ENCODE data around the gene RGS3.

Gene RGS3

GRCh38 chr9:113580041-113580953 is 116.8 kb downstream of the RGS3 start:
- TF ChIP-seq ZBTB7A (IDR thresholded peaks at IDR 0.05; ENCODE audit: low read depth) (no peak), TAF1 (IDR thresholded peaks at IDR 0.05; ENCODE audit: low read depth) (no peak), TCF12 (IDR thresholded peaks at IDR 0.05; ENCODE audit: low read depth) (no peak), NFIC (IDR thresholded peaks at IDR 0.05) (no peak), RAD21 (IDR thresholded peaks at IDR 0.05; ENCODE audit: low read depth) (no peak), MAX (IDR thresholded peaks at IDR 0.05) (no peak), FOXM1 (IDR thresholded peaks at IDR 0.05; ENCODE audit: borderline replicate concordance, low read depth) (no peak), REST (IDR thresholded peaks at IDR 0.05; ENCODE audit: low read depth) (no peak), YY1 (IDR thresholded peaks at IDR 0.05; ENCODE audit: low read depth) (no peak), TEAD4 (IDR thresholded peaks at IDR 0.05) (no peak), CEBPB (IDR thresholded peaks at IDR 0.05) (no peak), EGR1 (IDR thresholded peaks at IDR 0.05) (no peak)

GRCh38 chr9:113580954-113581311 is 117.4 kb downstream of the RGS3 start:
- TF ChIP-seq FOXM1 (IDR thresholded peaks at IDR 0.05; ENCODE audit: borderline replicate concordance, low read depth) = no peak
- TF ChIP-seq CEBPB (IDR thresholded peaks at IDR 0.05) = no peak
- TF ChIP-seq RAD21 (IDR thresholded peaks at IDR 0.05; ENCODE audit: low read depth) = no peak
- TF ChIP-seq EP300 (IDR thresholded peaks at IDR 0.05; ENCODE audit: borderline replicate concordance) = no peak
- no peak for TF ChIP-seq EGR1 (IDR thresholded peaks at IDR 0.05)
- no peak for TF ChIP-seq MAX (IDR thresholded peaks at IDR 0.05)
- no peak for TF ChIP-seq USF1 (IDR thresholded peaks at IDR 0.05)
- no peak for TF ChIP-seq YY1 (IDR thresholded peaks at IDR 0.05; ENCODE audit: low read depth)

GRCh38 chr9:113581865-113582697 is 118.6 kb downstream of the RGS3 start:
- no peak for TF ChIP-seq ZBTB7A (IDR thresholded peaks at IDR 0.05; ENCODE audit: low read depth)
- TF ChIP-seq YY1 (IDR thresholded peaks at IDR 0.05; ENCODE audit: low read depth) = no peak
- TF ChIP-seq USF1 (IDR thresholded peaks at IDR 0.05) = no peak
- no peak for TF ChIP-seq CEBPB (IDR thresholded peaks at IDR 0.05)
- no peak for TF ChIP-seq FOXM1 (IDR thresholded peaks at IDR 0.05; ENCODE audit: borderline replicate concordance, low read depth)
- no peak for TF ChIP-seq EP300 (IDR thresholded peaks at IDR 0.05; ENCODE audit: borderline replicate concordance)
- TF ChIP-seq EGR1 (IDR thresholded peaks at IDR 0.05) = no peak
- TF ChIP-seq REST (IDR thresholded peaks at IDR 0.05; ENCODE audit: low read depth) = no peak
- no peak for TF ChIP-seq RAD21 (IDR thresholded peaks at IDR 0.05; ENCODE audit: low read depth)
- no peak for TF ChIP-seq MAX (IDR thresholded peaks at IDR 0.05)
- no peak for TF ChIP-seq NFIC (IDR thresholded peaks at IDR 0.05)
- TF ChIP-seq TAF1 (IDR thresholded peaks at IDR 0.05; ENCODE audit: low read depth) = no peak
- TF ChIP-seq TEAD4 (IDR thresholded peaks at IDR 0.05) = no peak
- no peak for TF ChIP-seq TCF12 (IDR thresholded peaks at IDR 0.05; ENCODE audit: low read depth)
- no peak for TF ChIP-seq CREB1 (IDR thresholded peaks at IDR 0.05; ENCODE audit: low read depth)

- TF ChIP-seq ZBTB7A (IDR thresholded peaks at IDR 0.05; ENCODE audit: low read depth) (no peak), EP300 (IDR thresholded peaks at IDR 0.05; ENCODE audit: borderline replicate concordance) (no peak), YY1 (IDR thresholded peaks at IDR 0.05; ENCODE audit: low read depth) (no peak), MAX (IDR thresholded peaks at IDR 0.05) (no peak), CREB1 (IDR thresholded peaks at IDR 0.05; ENCODE audit: low read depth) (no peak), NFIC (IDR thresholded peaks at IDR 0.05) (no peak), TAF1 (IDR thresholded peaks at IDR 0.05; ENCODE audit: low read depth) (no peak), FOXM1 (IDR thresholded peaks at IDR 0.05; ENCODE audit: borderline replicate concordance, low read depth) (no peak), USF1 (IDR thresholded peaks at IDR 0.05) (no peak), CEBPB (IDR thresholded peaks at IDR 0.05) (no peak), EGR1 (IDR thresholded peaks at IDR 0.05) (no peak), RAD21 (IDR thresholded peaks at IDR 0.05; ENCODE audit: low read depth) (no peak), TEAD4 (IDR thresholded peaks at IDR 0.05) (no peak), REST (IDR thresholded peaks at IDR 0.05; ENCODE audit: low read depth) (no peak), TCF12 (IDR thresholded peaks at IDR 0.05; ENCODE audit: low read depth) (no peak)
Observed at GRCh38 chr9:113582698-113583200, 119.2 kb downstream of the RGS3 start.

Data from Ishikawa (cell line).